Thymus (tissue), 11 donors: ENCODE data around the gene TBXAS1. TPM values are rescaled to one million over a fixed set of nuclear protein-coding genes. Genes with fewer than 3 reads are reported as not detected.

Source experiments
- DNase-seq, 9 donors: peaks; one replicate each; pipeline ENCODE4 v3.0.0-alpha.2; 2013; ENCODE audit warnings: low spot score in 9 of 9, low read depth in 6 of 9, missing footprints in 1 of 9
- H3K27ac ChIP-seq, 2 donors: one replicate each; pipeline ENCODE4 v1.5.1; 2013; ENCODE audit warnings: control low read depth in 1 of 2, low read depth in 1 of 2, low read length in 1 of 2, mild to moderate bottlenecking in 1 of 2, moderate library complexity in 1 of 2
- H3K27me3 ChIP-seq, 2 donors: one replicate each; pipeline ENCODE4 v1.5.1; 2013; ENCODE audit warnings: low read length in 1 of 2; ENCODE audit not compliant: control insufficient read depth in 2 of 2, insufficient read depth in 1 of 2
- H3K36me3 ChIP-seq, 2 donors: one replicate each; pipeline ENCODE4 v1.5.1; 2013; ENCODE audit warnings: low read length in 1 of 2, mild to moderate bottlenecking in 1 of 2, moderate library complexity in 1 of 2; ENCODE audit not compliant: control insufficient read depth in 2 of 2, insufficient read depth in 2 of 2
- H3K4me1 ChIP-seq, 2 donors: one replicate each; pipeline ENCODE4 v1.5.1; 2013; ENCODE audit warnings: low read length in 2 of 2; ENCODE audit not compliant: control insufficient read depth in 2 of 2, insufficient read depth in 2 of 2
- H3K4me3 ChIP-seq, 2 donors: one replicate each; pipeline ENCODE4 v1.5.1; 2013; ENCODE audit warnings: low read length in 2 of 2, control low read depth in 1 of 2, mild to moderate bottlenecking in 1 of 2
- H3K9me3 ChIP-seq, 2 donors: one replicate each; pipeline ENCODE4 v1.5.1; 2013; ENCODE audit warnings: low read length in 1 of 2, mild to moderate bottlenecking in 1 of 2; ENCODE audit not compliant: control insufficient read depth in 2 of 2, insufficient read depth in 1 of 2
- WGBS: extraction: QIAGEN DNeasy Blood & Tissue Kit; methylation state at CpG from one replicate; pipeline ENCODE4 v1.1.7; 2013; 5-methylcytosine and 5-hydroxymethylcytosine counted together
- polyA plus RNA-seq: library from polyadenylated mRNA; stranded (reverse); fragments of 200-250 nt; gene quantifications from one replicate; pipeline ENCODE4 v1.2.3, GENCODE V29; 2013
- total RNA-seq: library from RNA; stranded (reverse); fragments of 120-200 nt; gene quantifications from one replicate; pipeline ENCODE4 v1.2.4, GENCODE V29; 2013
- donor health status: healthy.

TBXAS1 gene
- total and polyA plus RNA-seq, 2 donors: 15.3 to 16.3 TPM

- WGBS: 96% methylated on average over 11 of the region's 11 CpGs
- Histone ChIP-seq H3K4me1 (peaks cover 11 to 15% of the 10 kb centered on the region in 2 donors), H3K27me3 (no peaks in the 10 kb centered on the region), H3K9me3 (no peaks in the 10 kb centered on the region), H3K36me3 (no peaks in the 10 kb centered on the region), H3K4me3 (no peak overlapping the region), H3K27ac (no peak overlapping the region)
- DNase-seq: no peak
Observed at GRCh38 chr7:139976055-139976837, 147.2 kb downstream of the TBXAS1 start.

- Histone ChIP-seq H3K27me3 (no peaks in the 10 kb centered on the region), H3K27ac (no peak overlapping the region), H3K9me3 (no peaks in the 10 kb centered on the region), H3K4me1 (peaks cover 11 to 17% of the 10 kb centered on the region in 2 donors), H3K4me3 (no peak overlapping the region), H3K36me3 (no peaks in the 10 kb centered on the region)
- 94% methylated on average over 17 of the region's 17 CpGs for WGBS
- no peak for DNase-seq
Observed at GRCh38 chr7:139976838-139977656, 148.0 kb downstream of the TBXAS1 start.

- Histone ChIP-seq H3K4me3 (no peak overlapping the region), H3K27ac (no peak overlapping the region), H3K36me3 (no peaks in the 10 kb centered on the region), H3K9me3 (peaks cover 0 to 6% of the 10 kb centered on the region in 2 donors), H3K4me1 (peaks cover 11 to 17% of the 10 kb centered on the region in 2 donors), H3K27me3 (no peaks in the 10 kb centered on the region)
- DNase-seq: no peak
- WGBS: 95% methylated on average over 5 of the region's 5 CpGs
Observed at GRCh38 chr7:139981511-139981895, 152.4 kb downstream of the TBXAS1 start.

- WGBS: 94% methylated on average over 9 of the region's 9 CpGs
- no peak for DNase-seq
- peaks cover 11 to 17% of the 10 kb centered on the region in 2 donors for H3K4me1 ChIP-seq
- H3K36me3 ChIP-seq: no peaks in the 10 kb centered on the region
- no peak overlapping the region for H3K27ac ChIP-seq
- H3K4me3 ChIP-seq: no peak overlapping the region
- peaks cover 0 to 6% of the 10 kb centered on the region in 2 donors for H3K9me3 ChIP-seq
- no peaks in the 10 kb centered on the region for H3K27me3 ChIP-seq
Observed at GRCh38 chr7:139982927-139983920, 154.2 kb downstream of the TBXAS1 start.

- Histone ChIP-seq H3K4me3 (no peak overlapping the region), H3K27ac (no peak overlapping the region), H3K9me3 (peaks cover 0 to 6% of the 10 kb centered on the region in 2 donors), H3K27me3 (no peaks in the 10 kb centered on the region), H3K36me3 (no peaks in the 10 kb centered on the region), H3K4me1 (peaks cover 11 to 20% of the 10 kb centered on the region in 2 donors)
- DNase-seq: no peak
- 94% methylated on average over 8 of the region's 8 CpGs for WGBS
Observed at GRCh38 chr7:139984642-139985539, 155.8 kb downstream of the TBXAS1 start.

GRCh38 chr7:139985811-139986210, 156.7 kb downstream of the TBXAS1 start:
- over 99% methylated on average over 10 of the region's 10 CpGs for WGBS

GRCh38 chr7:139987691-139988516, 158.8 kb downstream of the TBXAS1 start:
- Histone ChIP-seq H3K4me1 (peaks cover 4 to 11% of the 10 kb centered on the region in 2 donors), H3K27ac (no peak overlapping the region), H3K4me3 (no peak overlapping the region), H3K36me3 (no peaks in the 10 kb centered on the region), H3K9me3 (peaks cover 0 to 6% of the 10 kb centered on the region in 2 donors), H3K27me3 (no peaks in the 10 kb centered on the region)
- 94% methylated on average over 13 of the region's 13 CpGs for WGBS
- DNase-seq: no peak

More at GRCh38 chr7:139985811-139986210, 156.7 kb downstream of the TBXAS1 start:
- Histone ChIP-seq H3K4me1 (peaks cover 6 to 18% of the 10 kb centered on the region in 2 donors), H3K27ac (no peak overlapping the region), H3K36me3 (no peaks in the 10 kb centered on the region), H3K27me3 (no peaks in the 10 kb centered on the region), H3K4me3 (no peak overlapping the region), H3K9me3 (peaks cover 0 to 6% of the 10 kb centered on the region in 2 donors)
- DNase-seq: no peak
